ENCODE measurements around the gene TIAL1. TPM values are rescaled to one million over a fixed set of nuclear protein-coding genes. Genes with fewer than 3 reads are reported as not detected.
A peak's percentile ranks its signal among the peaks of the same experiment; 100 is the strongest.
"Not testable (repeated sequence)": the region's sequence is repeated elsewhere in the genome, so short reads cannot be mapped to it uniquely, and the experiment has no call there.

Gene TIAL1
- total and polyA plus RNA-seq, 2 of the 4 experiments (the other 2 are of a cell fraction), result 28.0 to 83.5 TPM

DNA sequence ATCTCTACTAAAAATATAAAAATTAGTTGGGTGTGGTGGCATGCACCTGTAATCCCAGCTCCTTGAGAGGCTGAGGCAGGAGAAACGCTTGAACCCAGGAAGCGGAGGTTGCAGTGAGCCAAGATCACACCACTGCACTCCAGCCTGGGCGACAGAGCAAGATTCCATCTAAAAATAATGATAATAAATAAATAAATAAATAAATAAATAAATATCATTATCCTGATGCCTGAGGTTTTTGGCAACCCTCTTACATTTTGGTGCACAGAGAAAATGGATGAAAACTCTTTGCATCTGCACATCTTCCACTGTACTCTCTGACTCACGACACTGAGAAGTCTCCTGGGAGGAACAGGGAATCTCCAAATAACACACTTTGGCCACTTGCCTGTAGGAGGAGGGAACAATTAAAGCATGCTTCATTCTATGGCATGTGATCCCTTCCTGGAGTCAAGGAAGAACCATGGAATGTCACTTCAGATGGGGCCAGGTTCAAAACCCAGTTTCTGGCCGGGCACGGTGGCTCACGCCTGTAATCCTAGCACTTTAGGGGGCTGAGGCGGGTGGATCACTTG is 68.0 kb downstream of the TIAL1 start:
- H4K20me1 ChIP-seq (ENCODE audit: insufficient read depth, low read length), result peaks cover 39% of the 10 kb centered on the region; the same call in 1 of the 2 replicates
- H3K14ac ChIP-seq (replicated peaks; ENCODE audit: low read depth, low read length); H3K4me2 ChIP-seq (ENCODE audit: low read depth, low read length); H2AFZ ChIP-seq (replicated peaks; ENCODE audit: low read length, poor library complexity); intact Hi-C loops (cut with micrococcal nuclease); BruUV-seq (replicated peaks); CTCF ChIA-PET; dilution Hi-C loops (cut with HindIII; ENCODE audit: low sequenced_read_pairs, unreplicated experiment); H3K4ac ChIP-seq (ENCODE audit: low read depth, low read length); H2BK15ac ChIP-seq (ENCODE audit: low read depth, low read length); H4K5ac ChIP-seq (ENCODE audit: low read depth, low read length); POLR2A ChIA-PET (ENCODE audit: unreplicated experiment); H3K9ac ChIP-seq (ENCODE audit: low read depth, low read length); H3K18ac ChIP-seq (ENCODE audit: low read depth, low read length); H2BK5ac ChIP-seq (ENCODE audit: low read depth, low read length, poor library complexity, severe bottlenecking); H2BK120ac ChIP-seq (ENCODE audit: low read depth, low read length); in situ Hi-C loops (cut with MboI; ENCODE audit: low sequenced_read_pairs); H4K91ac ChIP-seq (ENCODE audit: insufficient read depth, low read depth, low read length); H4K8ac ChIP-seq (ENCODE audit: low read depth in 2 of 2, low read length in 2 of 2); H3K9me3 ChIP-seq (ENCODE audit: control insufficient read depth, insufficient read depth, low read length); H3K4me3 ChIP-seq (ENCODE audit: insufficient read depth, low read depth, low read length); H2AK5ac ChIP-seq (ENCODE audit: low read depth, low read length); H3K23ac ChIP-seq (ENCODE audit: low read depth, low read length); H3K27ac ChIP-seq (ENCODE audit: insufficient read depth, low read length); H3K56ac ChIP-seq (ENCODE audit: extremely low read depth, insufficient read depth, low read length); H3K27me3 ChIP-seq (ENCODE audit: control insufficient read depth, insufficient read depth, low read length); H2BK20ac ChIP-seq (ENCODE audit: low read depth, low read length): not testable (repeated sequence)
- TF ChIP-seq, protein P1, sequence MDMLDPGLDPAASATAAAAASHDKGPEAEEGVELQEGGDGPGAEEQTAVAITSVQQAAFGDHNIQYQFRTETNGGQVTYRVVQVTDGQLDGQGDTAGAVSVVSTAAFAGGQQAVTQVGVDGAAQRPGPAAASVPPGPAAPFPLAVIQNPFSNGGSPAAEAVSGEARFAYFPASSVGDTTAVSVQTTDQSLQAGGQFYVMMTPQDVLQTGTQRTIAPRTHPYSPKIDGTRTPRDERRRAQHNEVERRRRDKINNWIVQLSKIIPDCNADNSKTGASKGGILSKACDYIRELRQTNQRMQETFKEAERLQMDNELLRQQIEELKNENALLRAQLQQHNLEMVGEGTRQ (IDR thresholded peaks at IDR 0.05; ENCODE audit: low read depth, low read length), result peak; percentile 49; the same call in 1 of the 2 replicates
- TF ChIP-seq BHLHE40 (IDR thresholded peaks at IDR 0.05; ENCODE audit: low read depth, low read length), result peak; percentile 47; the same call in 1 of the 2 replicates
- peak; percentile 42; the same call in 1 of the 2 replicates for TF ChIP-seq MXI1 (IDR thresholded peaks at IDR 0.05; ENCODE audit: borderline replicate concordance, low read depth, low read length)
- WGBS, 2 experiments (ENCODE audit: extremely low coverage in 2 of 2, insufficient read length in 1 of 2), result no CpG with 5 or more reads among the region's 8 CpGs
- H3K36me3 ChIP-seq (ENCODE audit: control insufficient read depth, insufficient read depth, low read length), result peaks cover 20% of the 10 kb centered on the region
- H3K9me1 ChIP-seq (ENCODE audit: insufficient read depth, low read length), result peaks cover 44% of the 10 kb centered on the region
- peak overlapping the region; percentile 11 for H2AK9ac ChIP-seq (replicated peaks; ENCODE audit: low read depth, low read length, poor library complexity)
- H3K4me1 ChIP-seq (ENCODE audit: control insufficient read depth, insufficient read depth, low read length), result peaks cover 34% of the 10 kb centered on the region
- peaks cover 40 to 87% of the 10 kb centered on the region in 2 experiments for H3K79me1 ChIP-seq (ENCODE audit: low read depth in 1 of 2, low read length in 2 of 2)
- ATAC-seq (ENCODE audit: low read depth) (peak; percentile 61), DNase-seq (peak; percentile 93)

Data from IMR-90 (cell line).